HG03342 (cell line): ENCODE results near the gene NFIA.

Experiments
- ATAC-seq: cut with Tn5 transposase; IDR thresholded peaks from one replicate; pipeline ENCODE4 v1.9.1; 2021; ENCODE audit warnings: mild to moderate bottlenecking, moderate library complexity; ENCODE audit not compliant: unreplicated experiment

NFIA gene

GRCh38 chr1:61506944-61507500 is 424.7 kb downstream of the NFIA start:
- ATAC-seq, result no peak
